ENCODE data around the gene GRAP.
"Not testable (repeated sequence)": the region's sequence is repeated elsewhere in the genome, so short reads cannot be mapped to it uniquely, and the experiment has no call there.

Gene GRAP

DNA sequence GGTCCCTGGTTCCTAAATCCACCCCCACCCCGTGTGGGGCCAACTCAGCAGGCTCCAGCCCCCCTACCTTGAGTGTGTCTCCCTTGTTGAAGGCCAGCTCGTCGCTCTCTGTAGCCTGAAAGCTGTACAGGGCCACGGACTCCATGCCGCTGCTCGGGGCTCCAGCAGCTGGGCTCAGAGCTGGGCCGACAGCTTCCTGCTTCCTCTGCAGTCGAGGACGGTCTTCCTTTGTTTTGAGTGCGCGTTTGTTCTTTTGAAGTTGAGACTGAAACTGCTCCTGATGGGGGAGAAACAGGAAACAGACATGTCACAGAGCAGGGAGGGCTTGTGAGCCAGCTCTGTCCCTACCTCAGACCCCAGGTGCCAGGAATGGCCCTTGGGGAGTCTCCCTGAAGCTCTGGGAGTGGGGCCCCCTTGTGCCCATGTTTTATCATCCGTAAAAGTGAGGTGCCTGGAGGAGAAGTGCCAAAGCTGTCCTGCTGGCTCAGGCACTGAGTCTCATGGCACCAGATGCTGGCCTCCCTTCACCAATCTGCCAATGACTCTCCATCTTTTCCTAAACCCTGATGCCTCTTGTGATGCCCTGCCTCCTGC lies at the start of gene GRAP:
GRAP (minus strand) TSS at position 176 of the 594 bp plus-strand sequence; CDS start at position 145, 31 bp downstream.
- DNase-seq (ENCODE audit: low read depth in 3 of 3, low spot score in 1 of 3), result not testable (repeated sequence)

DNA sequence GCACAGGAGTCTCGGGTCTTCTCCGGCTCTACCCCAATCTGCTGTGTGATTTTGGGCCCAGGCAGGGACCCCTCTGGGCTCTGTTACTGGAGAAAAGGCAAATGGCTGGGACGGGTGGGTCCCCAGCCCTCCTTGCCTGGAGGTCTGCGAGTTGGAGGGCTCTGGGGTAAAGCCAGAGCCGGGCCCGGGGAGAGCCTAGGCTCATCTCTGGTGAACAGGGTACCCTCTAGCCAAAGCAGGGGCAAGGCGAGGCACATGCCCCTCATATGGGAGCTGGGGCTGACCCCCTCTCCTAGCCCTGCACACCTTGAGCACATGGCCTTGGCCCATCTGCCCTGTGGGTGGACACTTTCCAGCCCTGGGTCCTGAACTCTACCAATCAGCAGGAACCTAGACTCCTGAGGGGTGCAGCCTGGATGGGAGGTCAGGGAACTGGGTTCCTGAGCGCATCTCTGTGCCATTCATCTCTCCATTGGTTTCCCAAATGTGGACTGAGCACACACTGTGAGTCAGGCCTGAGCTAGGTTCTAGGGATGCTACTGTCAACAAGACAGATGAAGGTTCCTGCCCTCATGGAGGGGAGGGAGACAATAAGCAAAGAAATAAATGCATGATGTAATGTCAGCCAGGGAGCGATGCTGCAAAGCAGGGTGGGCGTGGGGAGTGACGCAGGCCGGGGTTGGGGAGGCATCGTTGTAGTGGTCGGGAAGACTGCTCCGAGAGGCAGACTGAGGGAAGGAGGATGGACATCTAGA lies 47.1 kb upstream of the GRAP start:
- not testable (repeated sequence) for DNase-seq (ENCODE audit: low read depth in 3 of 3, low spot score in 1 of 3)

DNA sequence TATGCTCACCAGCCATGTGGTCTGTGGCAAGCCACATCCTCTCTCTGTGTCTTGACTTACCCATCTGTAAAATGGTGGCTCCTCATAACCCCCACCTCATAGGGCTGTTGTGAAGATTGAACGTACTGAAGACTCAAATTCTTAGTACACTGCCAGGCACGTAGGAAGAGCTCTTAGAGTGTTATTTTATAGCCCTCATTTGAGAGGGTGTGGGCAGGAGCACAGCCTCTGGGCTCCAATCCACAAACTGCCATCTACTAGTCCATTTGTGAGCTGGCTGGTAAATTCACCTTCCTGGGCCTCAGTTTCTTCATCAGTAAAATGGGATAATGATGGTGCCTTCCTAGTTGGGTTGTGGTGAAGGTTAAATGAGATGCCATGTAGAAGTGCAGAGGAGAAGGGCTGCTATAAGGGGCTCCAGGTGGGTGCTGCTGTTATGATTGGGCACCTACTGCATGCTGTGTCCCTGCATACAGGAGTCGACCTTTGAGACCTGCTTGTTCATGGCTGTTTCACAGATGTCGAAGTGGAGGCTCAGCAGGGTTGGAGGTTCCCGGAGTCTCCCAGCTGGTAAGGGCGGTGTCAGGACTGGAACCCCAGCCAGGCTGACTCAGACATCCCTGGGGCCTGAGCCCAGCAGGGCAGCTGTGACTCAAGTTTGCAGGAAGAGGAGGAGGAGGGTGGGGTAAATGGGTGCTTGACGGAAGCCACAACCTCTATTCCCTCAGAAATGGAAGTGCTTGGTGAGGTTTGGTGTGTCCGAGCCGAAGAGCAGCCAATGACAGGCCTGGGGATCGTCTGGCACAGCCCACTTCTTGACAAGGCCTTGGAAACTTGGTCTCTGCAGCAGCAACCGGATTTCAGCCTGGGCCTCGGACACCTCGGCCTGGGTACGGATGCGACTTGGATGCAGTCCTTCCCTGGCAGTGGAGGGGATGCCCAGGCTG lies 46.3 kb upstream of the GRAP start:
- DNase-seq (ENCODE audit: low read depth in 3 of 3, low spot score in 1 of 3), result not testable (repeated sequence)

DNA sequence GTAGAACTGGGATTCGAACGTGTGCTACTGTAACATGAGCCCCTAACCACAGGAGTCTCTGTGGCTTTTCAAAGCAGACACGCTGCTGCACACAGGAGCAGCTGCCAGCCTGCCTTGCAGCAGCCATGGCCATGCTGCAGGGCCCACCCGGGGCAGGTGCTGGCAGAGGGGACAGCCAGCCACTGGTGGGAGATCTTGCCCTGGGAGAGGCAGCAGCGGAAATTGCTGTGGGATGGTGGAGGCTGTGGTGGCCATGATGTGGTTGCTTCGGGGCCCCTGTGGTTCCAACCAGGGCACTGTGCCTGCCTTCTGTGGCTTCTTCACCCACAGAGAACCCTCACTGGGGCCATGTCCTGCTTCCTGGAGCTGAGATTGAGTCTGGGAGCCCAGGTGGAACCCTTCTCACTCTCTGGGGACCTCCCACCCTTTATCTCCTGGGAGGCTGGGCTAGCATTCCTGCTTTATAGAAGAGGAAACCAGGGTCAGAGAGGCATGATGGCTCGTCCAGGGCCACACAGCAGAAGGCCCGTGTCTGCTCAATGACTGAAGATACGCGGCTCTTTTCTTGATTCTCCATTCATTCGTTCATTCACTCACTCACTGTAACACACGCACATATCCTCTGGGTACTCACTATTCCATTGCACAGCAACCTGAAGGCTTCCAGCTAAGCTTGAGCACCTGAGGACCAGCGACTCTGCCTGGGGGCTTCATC lies 43.5 kb upstream of the GRAP start:
- not testable (repeated sequence) for DNase-seq (ENCODE audit: low read depth in 3 of 3, low spot score in 1 of 3)

DNA sequence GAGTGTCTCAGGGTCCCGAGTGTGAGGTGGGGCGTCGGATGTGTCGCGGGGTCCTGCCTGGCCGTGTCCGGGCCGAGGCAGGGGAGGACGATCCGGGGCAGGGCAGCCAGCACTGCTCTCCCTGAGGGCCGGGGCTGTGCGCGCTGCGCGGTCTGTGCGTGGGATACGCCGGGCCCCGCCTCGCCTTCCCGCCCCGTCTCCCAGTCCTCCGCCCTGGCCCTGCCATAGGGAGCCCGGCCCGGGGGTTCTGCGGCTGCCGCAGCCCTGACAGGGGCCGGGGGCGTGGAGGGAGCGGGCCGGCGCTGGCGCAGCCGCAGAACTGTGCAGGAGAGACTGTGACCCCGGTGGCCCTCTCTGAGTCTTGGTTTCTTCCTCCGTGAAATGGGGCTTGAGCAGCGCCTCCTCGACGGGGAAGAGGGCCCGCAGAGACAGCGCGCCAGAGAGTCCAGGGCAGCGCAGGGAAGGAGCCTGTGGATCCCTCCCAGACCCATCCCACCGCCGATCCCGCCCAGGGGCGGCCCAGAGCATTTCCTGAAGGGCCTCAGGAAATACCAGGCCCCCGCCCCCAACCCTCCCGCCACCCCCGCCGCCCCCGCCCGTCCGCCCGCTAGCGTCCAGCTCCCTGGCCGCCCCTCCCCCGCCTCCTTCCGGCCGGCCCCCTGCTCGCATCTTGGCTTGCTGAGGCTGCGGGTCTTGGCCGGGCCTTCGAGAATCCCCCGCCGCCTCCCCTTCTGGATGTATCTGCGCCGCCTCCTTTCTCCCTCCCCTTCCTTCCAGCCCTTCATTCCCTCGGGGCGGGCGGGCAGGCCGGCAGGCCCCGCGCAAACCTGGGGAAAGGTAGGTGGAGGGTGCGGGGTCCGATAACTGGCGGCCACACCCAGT lies 42.3 kb upstream of the GRAP start:
- not testable (repeated sequence) for DNase-seq (ENCODE audit: low read depth in 3 of 3, low spot score in 1 of 3)

DNA sequence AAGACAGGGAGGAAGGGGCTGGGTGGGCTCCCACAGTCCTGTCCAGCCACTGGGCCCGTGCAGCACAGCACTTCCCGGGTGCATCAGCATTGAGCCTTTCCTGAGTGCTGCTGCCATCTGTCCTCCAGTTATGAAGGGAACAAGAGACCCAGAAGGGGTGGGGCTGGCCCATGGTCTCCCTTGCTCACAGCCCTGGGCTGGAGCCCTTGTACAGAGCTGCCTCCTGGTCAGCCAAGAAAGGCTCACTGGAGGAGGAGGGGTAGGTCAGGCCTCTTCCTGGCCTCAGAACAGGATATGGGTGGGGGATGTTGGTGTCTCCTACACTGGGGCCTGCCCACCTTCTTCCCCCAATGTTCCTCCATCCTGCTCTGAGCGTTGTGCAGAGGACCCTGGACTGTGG lies 30.6 kb upstream of the GRAP start:
- not testable (repeated sequence) for DNase-seq (ENCODE audit: low read depth in 3 of 3, low spot score in 1 of 3)

DNA sequence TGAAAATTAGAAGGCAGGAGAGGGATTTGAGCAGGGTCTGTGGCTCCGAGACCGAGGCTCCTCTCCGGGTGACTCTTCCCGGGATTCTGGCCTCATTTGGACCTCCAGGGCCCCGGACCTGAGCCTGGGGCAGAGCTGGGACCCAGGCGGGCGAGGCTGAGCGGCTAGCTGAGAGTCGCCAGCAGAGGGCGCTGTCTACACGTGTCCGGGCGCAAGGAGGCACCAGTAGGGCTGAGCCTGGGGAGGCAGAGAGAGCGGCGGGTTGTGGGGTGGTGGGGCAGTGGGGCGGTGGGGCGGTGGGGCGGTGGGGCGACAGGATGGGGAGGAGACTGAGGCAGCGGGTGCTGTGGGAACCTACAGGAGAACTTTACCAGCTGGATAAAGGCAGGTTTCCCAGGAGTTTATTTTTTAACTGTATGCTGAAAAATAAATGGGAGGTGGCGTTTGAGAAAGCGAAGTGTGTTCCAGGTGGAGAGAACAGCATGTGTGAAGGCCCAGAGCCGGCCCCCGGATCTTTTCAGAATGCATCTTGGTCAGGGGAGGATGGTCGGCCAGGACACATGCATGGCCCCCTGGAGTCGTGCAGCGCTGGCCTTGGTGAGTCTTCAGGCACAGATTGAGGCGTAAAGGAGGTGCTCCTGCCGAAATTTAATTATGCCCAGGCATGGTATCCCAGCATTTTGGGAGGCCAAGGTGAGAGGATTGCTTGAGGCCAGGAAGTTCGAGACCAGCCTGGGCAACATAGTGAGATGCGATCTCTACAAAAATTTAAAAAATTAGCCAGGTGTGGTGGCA lies 29.8 kb upstream of the GRAP start:
- DNase-seq (ENCODE audit: low read depth in 3 of 3, low spot score in 1 of 3), result peak in 1 of 3 donors; percentile 2

DNA sequence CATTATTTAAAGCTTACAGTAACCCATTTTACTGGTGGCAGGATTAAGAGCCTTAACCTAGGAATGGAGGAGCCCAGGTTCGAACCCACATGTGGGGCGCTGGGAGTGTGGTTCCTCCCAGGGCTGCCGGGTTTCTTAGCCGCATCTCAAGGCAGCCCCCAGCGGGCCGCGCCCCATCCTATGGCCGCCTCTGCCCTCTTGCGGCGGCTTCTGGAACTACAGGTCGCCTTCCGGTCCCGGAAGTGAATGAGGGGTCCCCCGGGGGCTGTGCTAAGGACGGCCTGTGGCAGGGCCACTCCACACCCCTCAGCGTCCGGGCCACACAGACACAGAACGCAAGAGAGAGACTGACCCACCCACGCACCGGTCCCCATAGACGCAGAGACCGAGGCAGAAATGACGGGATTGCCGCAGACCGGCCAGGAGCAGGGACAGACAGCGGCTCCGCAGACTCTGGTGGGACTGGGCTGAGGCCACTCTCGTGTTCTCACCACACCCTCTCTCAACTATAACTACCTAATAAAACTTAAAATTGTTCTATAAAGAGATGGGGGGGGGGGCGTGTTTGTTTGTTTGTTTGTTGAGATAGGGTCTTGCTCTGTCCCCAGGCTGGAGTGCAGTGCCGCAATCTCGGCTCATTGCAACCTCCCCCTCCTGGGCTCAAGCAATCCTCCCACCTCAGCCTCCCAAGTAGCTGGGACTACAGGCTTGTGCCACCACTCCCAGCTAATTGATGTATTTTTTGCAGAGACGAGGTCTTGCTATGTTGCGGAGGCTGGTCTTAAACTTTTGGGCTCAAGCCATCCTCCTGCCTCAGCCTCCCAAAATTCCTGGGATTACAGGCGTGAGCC lies 23.8 kb upstream of the GRAP start:
- DNase-seq (ENCODE audit: low read depth in 3 of 3, low spot score in 1 of 3), result not testable (repeated sequence)

DNA sequence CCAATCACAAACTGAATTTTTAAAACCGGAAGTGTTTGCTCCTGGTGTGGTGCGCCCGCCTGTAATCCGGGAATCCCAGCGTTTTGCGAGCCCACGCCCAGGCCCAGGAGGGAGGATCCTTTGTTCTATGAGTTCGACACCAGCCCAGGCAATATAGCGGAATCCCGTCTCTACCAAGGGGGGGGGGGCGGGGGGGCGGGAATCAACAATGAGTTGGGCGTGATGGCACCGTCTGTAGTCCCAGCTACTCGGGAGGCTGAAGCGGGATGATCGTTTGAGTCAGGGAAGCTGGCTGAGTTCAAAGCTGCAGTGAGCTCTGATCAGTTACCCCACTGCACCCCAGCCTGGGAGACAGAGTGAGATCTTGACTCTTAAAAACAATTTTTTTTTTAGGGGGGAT lies 17.6 kb upstream of the GRAP start:
- not testable (repeated sequence) for DNase-seq (ENCODE audit: low read depth in 3 of 3, low spot score in 1 of 3)

DNA sequence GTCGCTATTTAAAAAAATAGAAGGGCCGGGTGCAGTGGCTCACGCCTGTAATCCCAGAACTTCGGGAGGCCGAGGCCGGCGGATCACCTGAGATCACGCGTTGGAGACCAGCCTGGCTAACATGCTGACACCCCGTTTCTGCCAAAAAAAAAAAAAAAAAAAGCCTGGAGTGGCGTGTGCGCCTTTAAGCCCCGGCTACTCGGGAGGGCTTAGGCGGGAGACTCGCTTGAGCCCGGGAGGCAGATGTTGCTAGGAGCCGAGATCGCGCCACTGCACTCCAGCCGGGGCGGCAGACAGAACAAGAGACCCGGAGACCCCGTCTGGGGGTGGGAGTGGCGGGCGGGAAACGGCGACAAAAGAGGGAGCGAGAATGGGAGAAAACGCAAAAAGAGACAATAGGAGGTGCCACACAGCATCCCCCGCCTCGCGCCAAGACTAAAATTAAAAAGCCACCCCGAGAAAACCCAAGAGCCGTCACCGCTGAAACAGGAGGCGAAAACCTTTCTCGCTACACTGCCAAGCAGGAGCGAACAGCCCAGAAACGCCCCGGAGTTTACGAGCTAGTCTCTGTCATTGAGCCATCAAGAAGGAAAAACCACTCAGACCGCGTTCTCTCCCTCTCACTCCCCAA lies 16.7 kb upstream of the GRAP start:
- DNase-seq (ENCODE audit: low read depth in 3 of 3, low spot score in 1 of 3), result peak; percentile 51 to 74 (median 52)

DNA sequence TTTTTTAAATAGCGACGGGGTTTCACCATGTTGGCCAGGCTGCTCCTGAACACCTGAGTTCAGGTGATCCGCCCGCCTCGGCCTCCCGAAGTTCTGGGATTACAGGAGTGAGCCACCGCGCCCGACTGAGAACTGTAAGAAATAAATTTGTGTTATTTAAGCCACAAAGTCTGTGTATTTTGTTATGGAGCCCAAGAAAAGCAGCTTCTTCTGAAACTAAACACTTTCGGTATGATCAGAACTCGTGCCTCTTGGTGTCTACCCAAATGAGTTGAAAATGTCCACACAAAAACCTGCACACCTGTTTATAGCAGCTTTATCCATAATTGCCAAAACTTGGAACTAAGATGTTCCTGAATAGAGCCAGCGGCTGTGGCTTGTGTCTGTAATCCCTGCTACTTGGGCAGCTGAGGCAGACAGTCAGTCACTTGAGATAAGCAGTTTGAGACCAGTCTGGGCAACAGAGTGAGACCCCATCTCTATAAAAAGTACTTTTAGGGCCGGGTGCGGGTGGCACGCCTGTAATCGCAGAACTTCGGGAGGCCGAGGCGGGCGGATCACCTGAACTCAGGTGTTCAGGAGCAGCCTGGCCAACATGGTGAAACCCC lies 16.1 kb upstream of the GRAP start:
- not testable (repeated sequence) for DNase-seq (ENCODE audit: low read depth in 3 of 3, low spot score in 1 of 3)

DNA sequence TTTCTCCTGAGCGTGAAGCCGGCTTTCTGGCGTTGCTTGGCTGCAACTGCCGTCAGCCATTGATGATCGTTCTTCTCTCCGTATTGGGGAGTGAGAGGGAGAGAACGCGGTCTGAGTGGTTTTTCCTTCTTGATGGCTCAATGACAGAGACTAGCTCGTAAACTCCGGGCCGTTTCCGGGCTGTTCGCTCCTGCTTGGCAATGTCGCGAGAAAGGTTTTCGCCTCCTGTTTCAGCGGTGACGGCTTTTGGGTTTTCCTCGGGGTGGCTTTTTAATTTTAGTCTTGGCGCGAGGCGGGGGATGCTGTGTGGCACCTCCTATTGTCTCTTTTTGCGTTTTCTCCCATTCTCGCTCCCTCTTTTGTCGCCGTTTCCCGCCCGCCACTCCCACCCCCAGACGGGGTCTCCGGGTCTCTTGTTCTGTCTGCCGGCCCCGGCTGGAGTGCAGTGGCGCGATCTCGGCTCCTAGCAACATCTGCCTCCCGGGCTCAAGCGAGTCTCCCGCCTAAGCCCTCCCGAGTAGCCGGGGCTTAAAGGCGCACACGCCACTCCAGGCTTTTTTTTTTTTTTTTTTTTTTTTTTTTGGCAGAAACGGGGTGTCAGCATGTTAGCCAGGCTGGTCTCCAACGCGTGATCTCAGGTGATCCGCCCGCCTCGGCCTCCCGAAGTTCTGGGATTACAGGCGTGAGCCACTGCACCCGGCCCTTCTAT lies 15.4 kb upstream of the GRAP start:
- DNase-seq (ENCODE audit: low read depth in 3 of 3, low spot score in 1 of 3), result peak in 1 of 3 donors; percentile 69

DNA sequence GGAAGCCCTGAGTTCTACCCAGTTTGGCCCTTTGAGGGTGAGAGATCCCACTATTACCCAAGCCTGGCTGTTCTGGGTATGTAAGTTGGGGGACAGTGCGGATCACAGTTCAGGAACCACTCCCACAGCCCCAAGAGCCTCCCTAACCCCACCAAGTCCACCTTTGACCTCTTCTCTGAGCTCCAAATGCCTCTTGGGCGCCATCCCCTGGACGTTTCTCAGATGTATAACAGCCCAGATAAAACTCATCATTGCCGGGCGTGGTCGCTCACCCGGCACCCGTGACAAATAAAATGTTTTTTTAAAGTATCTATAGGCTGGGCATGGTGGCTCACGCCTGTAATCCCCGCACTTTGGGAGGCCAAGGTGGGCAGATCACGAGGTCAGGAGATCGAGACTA lies 8.7 kb upstream of the GRAP start:
- DNase-seq (ENCODE audit: low read depth in 3 of 3, low spot score in 1 of 3), result not testable (repeated sequence)

DNA sequence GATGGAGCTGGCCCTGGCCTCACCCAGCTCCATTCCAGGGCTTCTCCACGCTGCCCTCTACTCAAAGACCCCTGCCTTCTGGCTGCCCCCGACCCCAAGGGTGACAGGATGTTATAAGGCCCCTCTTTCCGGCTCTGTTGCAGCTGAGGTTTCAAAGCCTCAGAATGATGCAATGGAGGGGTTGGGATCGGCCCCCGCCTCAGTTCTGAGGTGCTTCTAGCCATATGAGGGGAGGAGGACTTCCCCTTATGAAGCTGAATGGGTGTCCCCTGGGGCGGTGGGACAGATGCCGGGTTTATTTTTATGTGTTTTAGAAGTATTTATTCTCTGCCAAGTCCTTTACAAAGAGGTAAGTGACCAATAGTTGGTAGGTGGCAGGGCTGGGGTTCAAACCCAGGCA lies 2.1 kb upstream of the GRAP start:
- DNase-seq (ENCODE audit: low read depth in 3 of 3, low spot score in 1 of 3), result not testable (repeated sequence)

DNA sequence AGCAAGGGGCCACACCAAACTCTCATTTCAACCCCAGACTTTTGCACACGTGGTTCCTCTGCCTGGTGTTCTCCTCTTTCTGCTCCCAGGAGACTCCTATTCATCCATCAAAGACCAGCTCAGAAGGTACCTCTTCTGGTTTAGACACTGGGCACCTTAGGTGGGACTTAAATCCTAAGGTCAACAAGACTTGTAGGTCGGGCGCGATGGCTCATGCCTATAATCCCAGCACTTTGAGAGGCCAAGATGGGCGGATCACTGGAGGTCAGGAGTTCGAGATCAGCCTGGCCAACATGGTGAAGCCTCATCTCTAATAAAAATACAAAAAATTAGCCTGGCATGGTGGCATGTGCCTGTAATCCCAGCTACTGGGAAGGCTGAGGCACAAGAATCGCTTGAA lies 753 bp upstream of the GRAP start:
- DNase-seq (ENCODE audit: low read depth in 3 of 3, low spot score in 1 of 3), result not testable (repeated sequence)

DNA sequence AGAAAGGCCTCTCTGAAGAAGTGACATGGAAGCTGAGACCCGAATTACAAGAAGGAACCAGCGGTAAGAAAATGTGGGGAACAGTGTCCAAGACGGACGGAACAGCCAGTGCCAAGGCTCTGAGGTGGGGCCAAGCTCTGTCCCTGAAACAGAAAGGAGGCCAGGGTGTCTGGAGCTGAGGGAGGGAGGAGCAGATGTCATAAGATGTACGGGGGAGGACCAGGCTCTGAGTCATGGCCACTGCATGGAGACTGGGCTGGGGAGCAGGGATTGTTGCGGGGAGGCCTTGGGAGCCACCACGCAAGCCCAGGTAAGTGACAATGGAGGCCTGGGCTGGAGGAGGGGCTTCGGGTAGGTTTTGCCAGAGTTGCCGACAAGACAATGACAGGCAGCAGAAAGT lies 2.1 kb downstream of the GRAP start:
- DNase-seq (ENCODE audit: low read depth in 3 of 3, low spot score in 1 of 3), result not testable (repeated sequence)

DNA sequence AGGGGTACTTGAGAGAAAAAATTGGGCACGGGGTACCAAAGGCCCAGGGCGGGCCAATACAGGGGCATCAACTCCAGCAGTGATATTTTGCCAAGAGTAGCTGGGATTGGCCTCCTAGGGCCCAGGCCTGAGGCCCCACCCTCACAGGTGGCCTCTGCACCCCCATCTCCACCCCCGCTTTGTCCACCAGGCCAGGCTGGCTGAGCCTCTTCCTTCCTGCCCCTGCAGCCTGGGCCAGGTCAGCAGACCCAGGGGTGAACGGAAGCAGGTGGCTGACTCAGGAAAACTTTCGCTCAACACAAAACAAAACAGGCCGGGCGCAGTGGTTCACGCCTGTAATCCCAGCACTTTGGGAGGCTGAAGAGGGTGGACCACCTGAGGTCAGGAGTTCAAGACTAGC lies 3.7 kb downstream of the GRAP start:
- not testable (repeated sequence) for DNase-seq (ENCODE audit: low read depth in 3 of 3, low spot score in 1 of 3)
